DOHH2 (cell line): ENCODE results near the gene CD96.

Source experiments
- EZH2phosphoT487 ChIP-seq: fragments of 200-600 bp; sonication (generic); IDR thresholded peaks from 2 replicates; pipeline ENCODE4 v1.6.1; 2017; ENCODE audit warnings: borderline replicate concordance, mild to moderate bottlenecking, antibody characterized with exemption, low read length, moderate library complexity, mixed read lengths
- TF ChIP-seq, protein P1 (sequence below): fragments of 200-600 bp; sonication (generic); IDR thresholded peaks from one replicate; pipeline ENCODE4 v1.5.1; 2014; ENCODE audit warnings: antibody characterized with exemption, mild to moderate bottlenecking, low read depth, low read length; ENCODE audit not compliant: poor library complexity, severe bottlenecking

DNA sequence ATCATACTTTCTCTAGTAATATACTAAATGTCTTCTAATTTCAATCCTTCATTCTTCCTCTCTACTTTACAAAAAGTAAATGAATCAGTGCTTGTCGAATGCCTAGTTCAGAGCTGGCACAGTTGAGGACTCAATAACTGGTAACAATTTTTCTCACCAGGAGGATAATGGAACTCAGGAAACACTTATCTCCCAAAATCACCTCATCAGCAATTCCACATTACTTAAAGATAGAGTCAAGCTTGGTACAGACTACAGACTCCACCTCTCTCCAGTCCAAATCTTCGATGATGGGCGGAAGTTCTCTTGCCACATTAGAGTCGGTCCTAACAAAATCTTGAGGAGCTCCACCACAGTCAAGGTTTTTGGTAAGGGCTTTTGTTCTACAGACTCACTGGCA, 36.9 kb downstream of the CD96 start:
- TF ChIP-seq, protein P1, sequence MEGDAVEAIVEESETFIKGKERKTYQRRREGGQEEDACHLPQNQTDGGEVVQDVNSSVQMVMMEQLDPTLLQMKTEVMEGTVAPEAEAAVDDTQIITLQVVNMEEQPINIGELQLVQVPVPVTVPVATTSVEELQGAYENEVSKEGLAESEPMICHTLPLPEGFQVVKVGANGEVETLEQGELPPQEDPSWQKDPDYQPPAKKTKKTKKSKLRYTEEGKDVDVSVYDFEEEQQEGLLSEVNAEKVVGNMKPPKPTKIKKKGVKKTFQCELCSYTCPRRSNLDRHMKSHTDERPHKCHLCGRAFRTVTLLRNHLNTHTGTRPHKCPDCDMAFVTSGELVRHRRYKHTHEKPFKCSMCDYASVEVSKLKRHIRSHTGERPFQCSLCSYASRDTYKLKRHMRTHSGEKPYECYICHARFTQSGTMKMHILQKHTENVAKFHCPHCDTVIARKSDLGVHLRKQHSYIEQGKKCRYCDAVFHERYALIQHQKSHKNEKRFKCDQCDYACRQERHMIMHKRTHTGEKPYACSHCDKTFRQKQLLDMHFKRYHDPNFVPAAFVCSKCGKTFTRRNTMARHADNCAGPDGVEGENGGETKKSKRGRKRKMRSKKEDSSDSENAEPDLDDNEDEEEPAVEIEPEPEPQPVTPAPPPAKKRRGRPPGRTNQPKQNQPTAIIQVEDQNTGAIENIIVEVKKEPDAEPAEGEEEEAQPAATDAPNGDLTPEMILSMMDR, result no peak
- TF ChIP-seq EZH2phosphoT487, result no peak
